Glomerular visceral epithelial cell (primary cell): ENCODE results near the gene PPM1D.
A peak's percentile ranks its signal among the peaks of the same experiment; 100 is the strongest.

Experiments used
- DNase-seq: peaks from one replicate; pipeline ENCODE4 v3.0.0-alpha.2; 2016; ENCODE audit errors: extremely low spot score

The PPM1D gene

GRCh38 chr17:60618854-60619526, 19.0 kb downstream of the PPM1D start:
- DNase-seq = no peak

- DNase-seq = no peak
Observed at GRCh38 chr17:60622961-60623360, 23.0 kb downstream of the PPM1D start.

- DNase-seq = no peak
Observed at GRCh38 chr17:60623415-60623814, 23.4 kb downstream of the PPM1D start.

GRCh38 chr17:60627124-60627523, 27.1 kb downstream of the PPM1D start:
- no peak for DNase-seq

- no peak for DNase-seq
Observed at GRCh38 chr17:60628252-60628889, 28.4 kb downstream of the PPM1D start.

GRCh38 chr17:60629120-60629519, 29.1 kb downstream of the PPM1D start:
- DNase-seq = no peak

- no peak for DNase-seq
Observed at GRCh38 chr17:60630352-60630751, 30.4 kb downstream of the PPM1D start.

GRCh38 chr17:60631119-60631518, 31.1 kb downstream of the PPM1D start:
- DNase-seq = peak; percentile 46

- DNase-seq = no peak
Observed at GRCh38 chr17:60637683-60638082, 37.7 kb downstream of the PPM1D start.

GRCh38 chr17:60639019-60639330, 39.0 kb downstream of the PPM1D start:
- DNase-seq = no peak

- peak; percentile 17 for DNase-seq
Observed at GRCh38 chr17:60640503-60640902, 40.5 kb downstream of the PPM1D start.

- no peak for DNase-seq
Observed at GRCh38 chr17:60641126-60641525, 41.1 kb downstream of the PPM1D start.

- DNase-seq = peak; percentile 78
Observed at GRCh38 chr17:60641810-60642220, 41.8 kb downstream of the PPM1D start.

GRCh38 chr17:60645918-60646523, 46.0 kb downstream of the PPM1D start:
- DNase-seq = no peak

- DNase-seq = no peak
Observed at GRCh38 chr17:60646701-60647100, 46.7 kb downstream of the PPM1D start.

- no peak for DNase-seq
Observed at GRCh38 chr17:60647705-60648104, 47.7 kb downstream of the PPM1D start.

- no peak for DNase-seq
Observed at GRCh38 chr17:60652454-60653247, 52.7 kb downstream of the PPM1D start.

GRCh38 chr17:60653569-60653968, 53.6 kb downstream of the PPM1D start:
- no peak for DNase-seq

GRCh38 chr17:60656499-60656898, 56.5 kb downstream of the PPM1D start:
- no peak for DNase-seq

GRCh38 chr17:60659156-60659555, 59.2 kb downstream of the PPM1D start:
- no peak for DNase-seq

GRCh38 chr17:60661489-60661888, 61.5 kb downstream of the PPM1D start:
- no peak for DNase-seq

GRCh38 chr17:60664022-60664421, 64.0 kb downstream of the PPM1D start:
- DNase-seq = no peak

- DNase-seq = no peak
Observed at GRCh38 chr17:60665602-60666001, 65.6 kb downstream of the PPM1D start.
